ENCODE results near the gene ZNF575.

ZNF575 gene

GRCh38 chr19:43488179-43488578 lies 44.8 kb upstream of the ZNF575 start:
- TF ChIP-seq CTCF (IDR thresholded peaks at IDR 0.05), result no peak
- Histone ChIP-seq H3K4me1 (no peaks in the 10 kb centered on the region), H3K79me2 (no peaks in the 10 kb centered on the region), H3K27ac (no peak overlapping the region), H3K9ac (no peak overlapping the region), H3K27me3 (ENCODE audit: control insufficient read depth, insufficient read depth, low read length) (no peaks in the 10 kb centered on the region), H3K4me3 (ENCODE audit: low read depth, low read length) (no peak overlapping the region), H2AFZ (no peak overlapping the region), H3K36me3 (ENCODE audit: control insufficient read depth, insufficient read depth, low read length) (no peaks in the 10 kb centered on the region), H3K9me3 (ENCODE audit: control insufficient read depth, low read length) (no peaks in the 10 kb centered on the region), H3K4me2 (ENCODE audit: low read length) (no peak overlapping the region)

GRCh38 chr19:43489310-43489709 lies 43.7 kb upstream of the ZNF575 start:
- H2AFZ ChIP-seq, result no peak overlapping the region
- H3K4me3 ChIP-seq (ENCODE audit: low read depth, low read length), result no peak overlapping the region
- TF ChIP-seq CTCF (IDR thresholded peaks at IDR 0.05), result no peak
- no peaks in the 10 kb centered on the region for H3K9me3 ChIP-seq (ENCODE audit: control insufficient read depth, low read length)
- no peak overlapping the region for H3K4me2 ChIP-seq (ENCODE audit: low read length)
- no peak overlapping the region for H3K9ac ChIP-seq
- H3K27ac ChIP-seq, result no peak overlapping the region
- H3K36me3 ChIP-seq (ENCODE audit: control insufficient read depth, insufficient read depth, low read length), result no peaks in the 10 kb centered on the region
- H3K79me2 ChIP-seq, result no peaks in the 10 kb centered on the region
- H3K27me3 ChIP-seq (ENCODE audit: control insufficient read depth, insufficient read depth, low read length), result no peaks in the 10 kb centered on the region
- no peaks in the 10 kb centered on the region for H3K4me1 ChIP-seq

- Histone ChIP-seq H3K4me2 (ENCODE audit: low read length) (no peak overlapping the region), H3K36me3 (ENCODE audit: control insufficient read depth, insufficient read depth, low read length) (no peaks in the 10 kb centered on the region), H3K79me2 (no peaks in the 10 kb centered on the region), H3K9me3 (ENCODE audit: control insufficient read depth, low read length) (no peaks in the 10 kb centered on the region), H2AFZ (no peak overlapping the region), H3K4me3 (ENCODE audit: low read depth, low read length) (no peak overlapping the region), H3K27me3 (ENCODE audit: control insufficient read depth, insufficient read depth, low read length) (no peaks in the 10 kb centered on the region), H3K9ac (no peak overlapping the region), H3K27ac (no peak overlapping the region), H3K4me1 (no peaks in the 10 kb centered on the region)
- TF ChIP-seq CTCF (IDR thresholded peaks at IDR 0.05), result no peak
Measured at GRCh38 chr19:43489979-43490599, 42.9 kb upstream of the ZNF575 start.

- H3K27ac ChIP-seq, result no peak overlapping the region
- no peak overlapping the region for H3K9ac ChIP-seq
- no peaks in the 10 kb centered on the region for H3K9me3 ChIP-seq (ENCODE audit: control insufficient read depth, low read length)
- H3K4me2 ChIP-seq (ENCODE audit: low read length), result no peak overlapping the region
- no peaks in the 10 kb centered on the region for H3K36me3 ChIP-seq (ENCODE audit: control insufficient read depth, insufficient read depth, low read length)
- no peak for TF ChIP-seq CTCF (IDR thresholded peaks at IDR 0.05)
- H3K4me3 ChIP-seq (ENCODE audit: low read depth, low read length), result no peak overlapping the region
- H3K27me3 ChIP-seq (ENCODE audit: control insufficient read depth, insufficient read depth, low read length), result no peaks in the 10 kb centered on the region
- H3K79me2 ChIP-seq, result no peaks in the 10 kb centered on the region
- no peak overlapping the region for H2AFZ ChIP-seq
- no peaks in the 10 kb centered on the region for H3K4me1 ChIP-seq
Measured at GRCh38 chr19:43490759-43491158, 42.2 kb upstream of the ZNF575 start.

- Histone ChIP-seq H3K27me3 (ENCODE audit: control insufficient read depth, insufficient read depth, low read length) (no peaks in the 10 kb centered on the region), H3K4me3 (ENCODE audit: low read depth, low read length) (no peak overlapping the region), H3K36me3 (ENCODE audit: control insufficient read depth, insufficient read depth, low read length) (no peaks in the 10 kb centered on the region), H3K79me2 (no peaks in the 10 kb centered on the region), H3K9me3 (ENCODE audit: control insufficient read depth, low read length) (no peaks in the 10 kb centered on the region), H3K4me1 (no peaks in the 10 kb centered on the region), H3K4me2 (ENCODE audit: low read length) (no peak overlapping the region), H2AFZ (no peak overlapping the region), H3K27ac (no peak overlapping the region), H3K9ac (no peak overlapping the region)
- no peak for TF ChIP-seq CTCF (IDR thresholded peaks at IDR 0.05)
Measured at GRCh38 chr19:43495082-43495481, 37.9 kb upstream of the ZNF575 start.
